ENCODE data around the gene MYH14. TPM values are rescaled to one million over a fixed set of nuclear protein-coding genes. Genes with fewer than 3 reads are reported as not detected.

Gene MYH14
- total RNA-seq, 3 donors from 2014 or later: 16.6 to 24.7 (median 19.3) TPM

- TF ChIP-seq, protein P1, sequence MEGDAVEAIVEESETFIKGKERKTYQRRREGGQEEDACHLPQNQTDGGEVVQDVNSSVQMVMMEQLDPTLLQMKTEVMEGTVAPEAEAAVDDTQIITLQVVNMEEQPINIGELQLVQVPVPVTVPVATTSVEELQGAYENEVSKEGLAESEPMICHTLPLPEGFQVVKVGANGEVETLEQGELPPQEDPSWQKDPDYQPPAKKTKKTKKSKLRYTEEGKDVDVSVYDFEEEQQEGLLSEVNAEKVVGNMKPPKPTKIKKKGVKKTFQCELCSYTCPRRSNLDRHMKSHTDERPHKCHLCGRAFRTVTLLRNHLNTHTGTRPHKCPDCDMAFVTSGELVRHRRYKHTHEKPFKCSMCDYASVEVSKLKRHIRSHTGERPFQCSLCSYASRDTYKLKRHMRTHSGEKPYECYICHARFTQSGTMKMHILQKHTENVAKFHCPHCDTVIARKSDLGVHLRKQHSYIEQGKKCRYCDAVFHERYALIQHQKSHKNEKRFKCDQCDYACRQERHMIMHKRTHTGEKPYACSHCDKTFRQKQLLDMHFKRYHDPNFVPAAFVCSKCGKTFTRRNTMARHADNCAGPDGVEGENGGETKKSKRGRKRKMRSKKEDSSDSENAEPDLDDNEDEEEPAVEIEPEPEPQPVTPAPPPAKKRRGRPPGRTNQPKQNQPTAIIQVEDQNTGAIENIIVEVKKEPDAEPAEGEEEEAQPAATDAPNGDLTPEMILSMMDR (IDR thresholded peaks at IDR 0.05): no peak
- TF ChIP-seq POLR2AphosphoS5 (IDR thresholded peaks at IDR 0.05): no peak
- TF ChIP-seq POLR2A (IDR thresholded peaks at IDR 0.05): no peak
- DNase-seq (ENCODE audit: low spot score in 2 of 2): no peak
- no peak within 1 kb of the TSS for H3K4me3 ChIP-seq
Observed at GRCh38 chr19:50162988-50163387, 40.4 kb upstream of the MYH14 start, which contains the start of gene IZUMO2. Gene IZUMO2 (minus strand): TSS chr19:50163281. CDS start chr19:50163194, 87 bp downstream.

DNA sequence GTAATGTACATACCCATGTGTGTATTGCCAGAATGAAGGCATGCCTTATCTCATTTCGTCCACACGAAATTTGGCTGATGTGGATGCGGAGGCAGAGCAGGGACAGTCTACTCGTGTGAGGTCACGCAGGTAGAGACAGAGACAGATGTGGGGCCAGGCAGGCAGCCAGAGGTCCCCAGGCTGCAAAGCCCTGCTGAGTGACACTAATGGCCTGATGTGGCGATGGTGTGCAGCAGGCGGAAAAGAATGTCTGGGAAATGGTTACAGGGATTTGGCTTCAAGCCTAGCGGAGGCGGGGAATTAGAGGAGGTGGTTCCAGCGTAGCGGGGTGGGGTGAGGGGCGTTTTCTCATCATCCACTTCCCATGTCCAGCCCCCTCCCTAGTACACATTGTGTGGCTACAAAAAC, 36.1 kb upstream of the MYH14 start:
- peaks cover 0 to 7% of the 10 kb centered on the region in 2 donors for H3K9me3 ChIP-seq
- H3K36me3 ChIP-seq: no peaks in the 10 kb centered on the region
- H3K4me1 ChIP-seq: no peaks in the 10 kb centered on the region
- DNase-seq (ENCODE audit: low spot score in 2 of 2): no peak
- no peak overlapping the region for H3K27ac ChIP-seq
- TF ChIP-seq POLR2A (IDR thresholded peaks at IDR 0.05) (no peak), POLR2AphosphoS5 (IDR thresholded peaks at IDR 0.05) (no peak)
- TF ChIP-seq, protein P1 (IDR thresholded peaks at IDR 0.05): no peak
- intact Hi-C loops (cut with DNase I; ENCODE audit: low total_unique reads): no loop called here
- no peak overlapping the region for H3K4me3 ChIP-seq
- H3K27me3 ChIP-seq: peaks cover 0 to 19% of the 10 kb centered on the region in 2 donors

More at GRCh38 chr19:50162988-50163387, 40.4 kb upstream of the MYH14 start, which contains the start of gene IZUMO2:
- no peaks in the 10 kb centered on the region for H3K36me3 ChIP-seq
- H3K9me3 ChIP-seq: peaks cover 7 to 13% of the 10 kb centered on the region in 2 donors
- H3K27ac ChIP-seq: no peak within 1 kb of the TSS
- intact Hi-C loops (cut with DNase I; ENCODE audit: low total_unique reads): no loop called here
- peaks cover 0 to 19% of the 10 kb centered on the region in 2 donors for H3K27me3 ChIP-seq
- no peaks in the 10 kb centered on the region for H3K4me1 ChIP-seq

- Histone ChIP-seq H3K9me3 (no peaks in the 10 kb centered on the region), H3K4me1 (no peaks in the 10 kb centered on the region), H3K27me3 (peaks cover 0 to 4% of the 10 kb centered on the region in 2 donors), H3K36me3 (no peaks in the 10 kb centered on the region), H3K27ac (no peak overlapping the region), H3K4me3 (no peak overlapping the region)
- no peak for DNase-seq (ENCODE audit: low spot score in 2 of 2)
- intact Hi-C loops (cut with DNase I; ENCODE audit: low total_unique reads): no loop called here
- TF ChIP-seq POLR2A (IDR thresholded peaks at IDR 0.05) (no peak), POLR2AphosphoS5 (IDR thresholded peaks at IDR 0.05) (no peak)
- TF ChIP-seq, protein P1 (IDR thresholded peaks at IDR 0.05): no peak
Observed at GRCh38 chr19:50171752-50172151, 31.7 kb upstream of the MYH14 start.

GRCh38 chr19:50172726-50173125, 30.7 kb upstream of the MYH14 start:
- Histone ChIP-seq H3K4me3 (no peak overlapping the region), H3K4me1 (no peaks in the 10 kb centered on the region), H3K27ac (no peak overlapping the region), H3K36me3 (no peaks in the 10 kb centered on the region), H3K9me3 (no peaks in the 10 kb centered on the region), H3K27me3 (no peaks in the 10 kb centered on the region)
- intact Hi-C loops (cut with DNase I; ENCODE audit: low total_unique reads): no loop called here
- DNase-seq (ENCODE audit: low spot score in 2 of 2): no peak
- TF ChIP-seq, protein P1 (IDR thresholded peaks at IDR 0.05): no peak
- TF ChIP-seq POLR2A (IDR thresholded peaks at IDR 0.05): no peak
- no peak for TF ChIP-seq POLR2AphosphoS5 (IDR thresholded peaks at IDR 0.05)

DNA sequence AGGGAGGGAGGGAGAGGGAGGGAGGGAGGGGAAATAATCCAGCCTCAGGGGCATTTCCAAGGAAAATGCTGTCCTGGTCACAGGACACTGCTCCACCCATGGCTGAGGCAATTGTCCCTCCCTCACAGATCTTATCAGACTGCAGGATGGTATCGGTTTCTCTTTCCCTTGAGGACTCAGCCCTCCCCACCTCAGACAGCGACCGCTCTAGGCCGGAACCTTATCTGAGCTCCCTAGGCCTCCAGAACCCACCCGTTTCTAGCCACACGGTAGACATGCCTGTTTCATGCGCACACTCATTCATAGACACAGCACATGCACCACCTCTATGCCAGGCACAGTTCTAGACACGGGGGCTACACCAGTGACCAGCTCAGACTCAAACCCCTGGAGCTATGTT, 30.3 kb upstream of the MYH14 start:
- H3K9me3 ChIP-seq: no peaks in the 10 kb centered on the region
- H3K36me3 ChIP-seq: no peaks in the 10 kb centered on the region
- TF ChIP-seq POLR2AphosphoS5 (IDR thresholded peaks at IDR 0.05) (no peak), POLR2A (IDR thresholded peaks at IDR 0.05) (no peak)
- TF ChIP-seq, protein P1 (IDR thresholded peaks at IDR 0.05): no peak
- H3K27me3 ChIP-seq: no peaks in the 10 kb centered on the region
- no peak overlapping the region for H3K4me3 ChIP-seq
- H3K27ac ChIP-seq: no peak overlapping the region
- intact Hi-C loops (cut with DNase I; ENCODE audit: low total_unique reads): no loop called here
- DNase-seq (ENCODE audit: low spot score in 2 of 2): no peak
- H3K4me1 ChIP-seq: no peaks in the 10 kb centered on the region

Measured in breast epithelium (tissue), 4 donors.